HG02678 (cell line): ENCODE results near the gene SMARCC1.
"Not testable (repeated sequence)": the region's sequence is repeated elsewhere in the genome, so short reads cannot be mapped to it uniquely, and the experiment has no call there.

Experiments used
- ATAC-seq: cut with Tn5 transposase; IDR thresholded peaks from one replicate; pipeline ENCODE4 v1.9.1; 2021; ENCODE audit warnings: mild to moderate bottlenecking, moderate library complexity; ENCODE audit not compliant: unreplicated experiment

The SMARCC1 gene

DNA sequence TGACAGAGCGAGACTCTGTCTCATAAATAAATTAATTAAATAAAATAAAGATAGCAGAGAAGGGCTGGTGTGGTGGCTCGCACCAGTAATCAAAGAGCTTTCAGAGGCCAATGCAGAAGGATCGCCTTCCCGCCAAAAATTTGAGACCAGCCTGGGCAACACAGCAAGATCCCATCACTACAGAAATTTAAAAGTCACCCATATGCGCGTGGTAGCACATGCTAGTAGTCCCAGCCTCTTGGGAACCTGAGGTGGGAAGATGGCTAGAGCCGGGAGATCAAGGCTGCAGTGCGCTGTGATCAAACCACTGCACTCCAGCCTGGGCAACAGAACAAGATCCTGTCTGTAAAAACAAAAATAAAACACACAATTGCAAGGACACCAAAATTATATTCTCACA lies 9.6 kb downstream of the SMARCC1 start:
- ATAC-seq: no peak

DNA sequence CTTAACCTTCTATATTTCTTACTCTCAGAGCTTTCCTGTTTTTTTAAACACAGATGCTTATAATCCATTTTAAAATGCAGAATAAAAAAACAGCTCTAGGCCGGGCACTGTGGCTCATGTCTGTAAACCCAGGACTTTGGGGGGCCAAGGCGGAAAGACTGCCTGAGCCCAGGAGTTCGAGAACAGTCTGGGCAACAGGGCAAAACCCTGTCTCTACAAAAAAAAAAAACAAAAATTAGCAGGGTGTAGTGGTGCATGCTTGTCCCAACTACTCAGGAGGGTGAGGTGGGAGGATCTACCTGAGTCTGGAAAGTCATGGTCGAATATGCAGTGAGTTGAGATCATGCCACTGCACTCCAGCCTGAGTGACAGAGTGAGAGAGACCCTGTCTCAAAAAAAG lies 15.5 kb downstream of the SMARCC1 start:
- ATAC-seq: no peak

DNA sequence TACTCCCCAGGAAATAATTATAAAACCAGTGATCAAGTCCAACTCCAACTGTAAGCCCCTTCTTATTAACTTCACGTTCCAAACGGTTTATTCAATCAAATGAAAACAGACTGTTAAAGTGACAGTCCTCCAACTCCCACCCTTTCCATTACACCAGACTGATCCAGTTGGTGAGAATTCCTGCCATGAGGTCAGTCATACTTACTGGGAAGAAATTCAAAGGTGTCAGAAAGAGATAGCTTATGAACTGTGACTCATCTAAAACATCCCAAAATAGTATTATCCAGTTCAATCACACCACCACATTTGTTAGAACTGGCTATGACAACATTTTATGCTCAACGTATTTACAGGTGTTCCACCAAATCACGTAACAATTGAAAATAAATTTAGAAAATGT lies 19.5 kb downstream of the SMARCC1 start:
- no peak for ATAC-seq

DNA sequence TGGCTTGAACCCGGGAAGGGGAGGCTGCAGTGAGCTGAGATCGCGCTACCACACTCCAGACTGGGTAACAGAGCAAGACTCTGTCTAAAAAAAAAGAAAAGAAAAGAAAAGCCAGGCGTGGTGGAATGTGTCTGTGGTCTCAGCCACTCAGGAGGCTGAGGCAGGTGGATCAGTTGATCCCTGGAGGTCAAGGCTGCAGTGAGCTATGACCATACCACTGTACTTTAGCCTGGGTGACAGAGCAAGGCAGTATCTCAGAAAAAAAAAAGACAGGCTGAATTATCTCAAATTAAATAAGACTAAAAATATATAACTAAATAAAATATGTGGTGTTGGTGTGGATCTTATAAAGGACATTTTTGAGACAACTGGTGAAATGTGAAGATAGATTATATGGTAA lies 20.6 kb downstream of the SMARCC1 start:
- no peak for ATAC-seq

DNA sequence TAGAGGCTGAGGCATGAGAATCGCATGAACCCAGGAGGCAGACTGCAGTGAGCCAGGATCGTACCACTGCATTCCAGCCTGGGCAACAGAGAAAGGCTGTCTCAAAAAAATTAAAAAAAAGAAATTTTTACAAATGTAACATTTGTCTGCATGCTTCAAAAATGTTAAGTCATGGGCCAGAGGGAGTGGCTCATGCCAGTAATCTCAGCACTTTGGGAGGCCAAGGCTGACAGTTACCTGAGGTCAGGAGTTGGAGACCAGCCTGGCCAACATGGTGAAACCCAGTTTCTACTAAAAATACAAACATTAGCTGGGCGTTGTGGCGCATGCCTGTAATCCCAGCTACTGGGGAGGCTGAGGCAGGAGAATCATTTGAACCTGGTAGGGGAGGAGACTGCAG lies 21.5 kb downstream of the SMARCC1 start:
- not testable (repeated sequence) for ATAC-seq

DNA sequence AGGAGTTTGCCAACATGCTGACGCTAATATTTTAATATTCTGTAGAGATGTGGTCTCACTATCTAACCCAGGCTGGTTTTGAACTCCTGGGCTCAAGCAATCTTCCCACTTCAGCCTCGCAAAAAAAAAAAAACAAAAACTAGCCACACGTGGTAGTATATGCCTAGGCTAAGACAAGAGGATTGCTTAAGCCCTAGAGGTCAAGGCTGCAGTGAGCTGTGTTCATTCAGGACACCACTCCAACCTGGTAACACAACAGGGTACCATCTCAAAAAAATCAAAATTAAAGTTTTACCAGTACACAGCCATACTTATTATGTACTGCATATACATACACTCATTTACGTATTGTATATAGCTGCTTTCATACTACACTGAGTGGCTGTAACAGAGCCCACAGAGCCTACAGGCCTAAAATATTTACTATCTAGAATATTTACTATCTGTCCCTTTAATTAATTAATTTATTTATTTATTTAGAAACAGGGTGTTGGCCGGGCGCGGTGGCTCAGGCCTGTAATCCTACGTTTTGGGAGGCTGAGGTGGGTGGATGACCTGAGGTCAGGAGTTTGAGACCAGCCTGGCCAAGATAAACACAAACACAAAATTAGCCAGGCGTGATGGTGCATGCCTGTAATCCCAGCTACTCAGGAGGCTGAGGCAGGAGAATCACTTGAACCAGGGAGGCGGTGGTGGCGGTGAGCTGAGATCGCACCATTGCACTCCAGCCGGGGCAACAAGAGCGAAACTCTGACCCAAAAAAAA lies 23.2 kb downstream of the SMARCC1 start:
- ATAC-seq: no peak

DNA sequence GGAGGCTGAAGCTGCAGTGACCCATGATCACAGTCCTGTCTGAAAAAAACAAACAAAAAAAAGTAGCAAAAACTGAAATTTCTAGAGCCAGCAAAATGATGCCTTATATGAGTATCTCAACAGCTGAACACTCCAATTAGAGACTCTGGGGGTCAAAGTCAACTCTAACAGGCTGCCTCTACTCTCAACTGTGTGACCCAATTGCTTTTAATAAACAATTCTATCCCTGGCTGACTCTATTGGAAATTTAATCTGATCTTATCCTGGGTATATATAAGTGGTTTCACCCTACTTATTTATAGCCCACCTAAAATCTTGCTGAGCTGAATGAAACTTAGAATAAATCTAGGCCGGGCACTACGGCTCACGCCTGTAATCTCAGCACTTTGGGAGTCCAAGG lies 29.0 kb downstream of the SMARCC1 start:
- no peak for ATAC-seq

DNA sequence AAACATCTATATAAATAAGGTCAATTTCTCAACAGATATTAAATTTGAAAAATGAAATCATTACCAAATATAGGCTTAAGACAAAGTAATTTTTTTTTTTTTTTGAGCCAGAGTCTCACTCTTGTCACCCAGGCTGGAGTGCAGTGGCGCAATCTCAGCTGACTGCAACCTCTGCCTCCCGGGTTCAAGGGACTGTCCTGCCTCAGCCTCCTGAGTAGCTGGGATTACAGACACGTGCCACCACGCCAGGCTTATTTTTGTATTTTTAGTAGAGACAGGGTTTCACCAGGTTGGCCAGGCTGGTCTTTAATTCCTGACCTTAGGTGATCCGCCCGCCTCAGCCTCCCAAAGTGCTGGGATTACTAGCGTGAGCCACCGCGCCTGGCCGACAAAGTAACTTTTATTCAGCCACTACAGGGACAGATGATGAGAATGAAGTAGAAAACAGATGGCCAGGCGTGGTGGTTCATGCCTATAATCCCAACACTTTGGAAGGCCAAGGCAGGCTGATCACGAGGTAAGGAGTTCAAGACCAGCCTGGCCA lies 30.8 kb downstream of the SMARCC1 start:
- ATAC-seq: not testable (repeated sequence)

DNA sequence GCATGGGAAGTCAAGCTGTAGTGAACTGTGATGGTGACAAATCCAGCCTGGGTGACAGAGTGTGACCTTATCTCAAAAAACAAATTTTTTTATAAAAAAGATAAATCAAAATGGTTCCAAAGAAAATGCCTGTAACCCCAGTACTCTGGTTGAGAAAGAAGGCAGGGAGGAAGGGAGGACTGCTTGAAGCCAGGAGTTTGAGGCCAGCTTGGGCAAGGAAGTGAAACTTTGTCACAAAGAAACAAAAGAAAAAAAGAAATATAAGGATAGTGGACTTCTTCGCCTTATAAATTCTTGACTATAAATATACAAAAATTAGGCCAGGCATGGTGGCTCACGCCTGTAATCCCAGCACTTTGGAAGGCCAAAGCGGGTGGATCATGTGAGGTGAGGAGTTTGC lies 34.1 kb downstream of the SMARCC1 start:
- ATAC-seq: no peak

DNA sequence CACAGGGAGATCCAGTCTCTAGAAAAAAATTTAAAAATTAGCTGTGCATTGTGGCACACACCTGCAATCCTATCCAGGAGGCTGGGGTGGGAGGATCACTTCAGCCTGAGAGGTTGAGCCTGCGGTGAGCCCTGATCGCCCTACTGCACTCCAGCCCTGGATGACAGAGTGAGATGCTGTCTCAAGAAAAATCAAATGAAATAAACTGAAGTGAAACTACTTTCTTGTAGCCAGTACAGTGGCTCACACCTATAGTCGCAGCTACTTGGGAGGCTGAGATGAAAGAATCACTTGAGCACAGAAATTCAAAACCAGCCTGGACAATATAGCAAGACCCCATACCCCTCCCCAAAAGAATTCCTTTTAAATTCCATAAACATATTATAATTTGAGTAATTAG lies 35.4 kb downstream of the SMARCC1 start:
- no peak for ATAC-seq

DNA sequence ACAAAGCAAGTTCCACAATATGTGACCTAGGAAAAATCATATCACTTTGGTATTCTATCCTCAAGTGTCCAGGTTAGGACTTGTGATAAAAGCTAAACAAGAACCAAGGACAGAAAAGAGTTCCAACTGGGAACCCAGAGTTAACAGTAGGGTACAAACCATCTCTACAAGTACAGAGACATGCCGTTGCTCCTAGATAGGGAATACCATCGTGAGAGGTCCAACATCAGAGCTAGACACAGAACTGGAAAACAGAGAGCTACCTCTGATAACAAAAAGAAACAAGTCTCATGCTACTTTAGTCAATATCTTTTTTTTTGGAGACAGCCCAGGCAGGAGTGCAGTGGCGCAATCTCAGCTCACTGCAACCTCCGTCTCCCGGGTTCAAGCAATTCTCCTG lies 37.8 kb downstream of the SMARCC1 start:
- ATAC-seq: no peak

DNA sequence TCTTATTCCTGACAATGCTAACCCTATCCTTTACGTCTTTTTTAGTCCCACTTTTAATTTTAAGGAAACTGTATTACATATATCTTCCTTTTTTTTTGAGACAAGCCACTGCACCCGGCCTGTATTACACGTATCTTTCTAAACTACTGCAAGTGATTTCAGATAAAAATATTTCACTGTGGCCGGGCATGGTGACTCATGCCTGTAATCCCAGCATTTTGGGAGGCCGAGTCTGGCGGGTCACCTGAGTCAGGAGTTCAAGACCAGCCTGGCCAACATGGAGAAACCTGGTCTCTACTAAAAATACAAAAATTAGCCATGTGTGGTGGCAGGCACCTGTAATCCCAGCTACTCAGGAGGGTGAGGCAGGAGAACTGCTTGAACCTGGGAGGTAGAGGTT lies 38.3 kb downstream of the SMARCC1 start:
- ATAC-seq: not testable (repeated sequence)

DNA sequence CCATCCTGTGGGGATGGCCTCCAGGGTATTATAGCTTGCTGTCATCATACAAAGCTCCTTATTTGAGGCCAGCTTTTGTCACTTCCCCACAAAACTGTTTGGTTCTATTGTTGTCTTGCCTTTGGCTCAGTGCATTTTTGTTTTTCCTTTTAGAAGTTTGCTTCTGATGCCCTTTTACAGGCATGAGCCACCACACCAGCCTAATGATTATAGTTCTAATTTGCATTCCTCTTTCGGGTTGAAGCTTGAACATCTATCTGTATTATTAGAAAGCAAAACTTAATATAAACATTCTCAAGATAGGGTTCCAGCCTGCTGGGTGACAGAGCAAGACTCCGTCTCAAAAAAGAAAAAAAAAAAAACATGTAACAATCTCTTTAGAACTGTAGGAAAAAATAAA lies 39.8 kb downstream of the SMARCC1 start:
- ATAC-seq: peak; percentile 74

DNA sequence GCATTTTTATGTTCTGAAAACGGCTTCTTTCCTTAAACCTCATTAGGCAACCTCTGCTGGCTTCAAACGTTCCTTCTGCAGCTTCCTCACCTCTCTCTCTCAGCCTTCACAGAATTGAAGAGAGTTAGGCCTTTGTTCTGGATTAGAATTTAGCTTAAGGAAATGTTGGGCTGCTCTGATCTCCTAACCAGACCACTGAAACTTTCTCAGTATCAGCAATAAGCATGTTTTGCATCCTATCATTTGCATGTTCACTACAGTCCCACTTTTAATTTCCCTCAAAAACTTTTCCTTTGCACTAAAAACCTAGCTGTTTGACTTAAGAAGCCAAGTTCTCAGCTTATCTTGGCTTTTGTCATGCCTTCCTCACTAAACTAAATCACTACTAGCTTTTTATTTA lies 49.5 kb downstream of the SMARCC1 start:
- ATAC-seq: no peak

DNA sequence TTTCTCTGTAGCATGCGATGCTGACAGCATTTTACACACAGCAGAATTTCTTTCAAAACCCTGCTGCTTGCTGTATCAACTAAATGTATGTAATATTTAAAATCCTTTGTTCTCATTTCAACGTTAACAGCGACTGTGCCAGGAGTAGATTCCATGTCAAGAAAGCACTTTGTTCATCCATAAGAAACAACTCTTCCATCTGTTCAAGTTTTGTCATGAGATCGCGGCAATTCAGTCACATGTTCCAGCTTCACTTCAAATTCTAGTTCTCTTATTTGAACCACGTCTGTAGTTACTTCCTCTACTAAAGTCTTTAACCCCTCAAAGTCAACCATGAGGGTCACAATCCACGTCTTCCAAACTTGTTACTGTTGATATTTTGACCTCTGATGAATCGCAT lies 50.6 kb downstream of the SMARCC1 start:
- ATAC-seq: no peak

DNA sequence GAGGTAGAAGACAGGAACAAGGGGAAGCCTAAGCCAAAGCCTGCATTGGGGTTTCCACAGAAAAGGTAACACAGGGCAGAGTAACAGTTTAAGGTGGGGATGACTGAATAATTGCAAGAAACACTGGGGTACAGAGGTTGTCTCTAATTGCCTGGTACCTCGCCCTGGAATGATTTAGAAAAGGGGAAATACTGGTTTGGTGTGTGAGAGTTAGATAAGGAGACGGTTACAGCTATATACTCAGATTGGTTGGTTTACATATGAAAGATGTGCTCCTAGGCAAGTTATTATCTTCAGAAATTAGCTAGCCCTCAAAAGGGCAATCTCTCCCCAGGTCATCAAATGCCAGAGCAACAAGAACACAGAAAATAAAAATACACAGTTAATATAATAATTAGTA lies 58.8 kb downstream of the SMARCC1 start:
- no peak for ATAC-seq

DNA sequence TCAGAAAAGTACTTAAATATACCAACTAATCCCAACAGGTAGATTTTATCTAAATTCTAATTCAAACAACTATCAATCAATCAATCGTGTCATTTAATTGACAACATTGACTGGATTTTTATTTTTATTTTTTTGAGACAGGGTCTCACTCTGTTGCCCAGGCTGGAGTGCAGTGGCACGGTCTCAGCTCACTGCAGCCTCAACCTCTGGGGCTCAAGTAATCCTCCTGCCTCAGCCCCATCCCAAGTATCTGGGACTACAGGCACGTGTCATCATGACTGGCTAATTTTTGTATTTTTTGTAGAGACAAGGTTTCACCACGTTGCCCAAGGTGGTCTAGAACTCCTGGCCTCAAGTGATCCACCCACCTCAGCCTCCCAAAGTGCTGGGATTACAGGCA lies 64.2 kb downstream of the SMARCC1 start:
- ATAC-seq: not testable (repeated sequence)

DNA sequence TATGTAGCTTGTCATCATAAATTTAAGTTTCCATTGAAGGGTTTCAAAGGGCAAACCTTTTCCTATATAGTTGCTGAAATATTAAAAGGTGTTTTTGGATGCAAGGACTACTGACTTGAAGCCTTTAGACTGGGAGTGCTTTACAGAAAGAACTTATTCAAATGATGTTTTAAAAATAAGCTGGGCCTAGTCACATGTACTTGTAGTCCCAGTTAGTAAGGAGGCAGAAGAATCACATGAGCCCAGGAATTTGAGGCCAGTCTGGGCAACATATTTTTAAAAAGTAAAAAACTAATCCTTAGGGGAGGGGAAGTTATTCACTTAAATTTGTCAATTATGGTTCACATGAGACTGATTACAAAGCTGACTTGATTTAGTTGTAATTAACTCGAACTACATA lies 65.0 kb downstream of the SMARCC1 start:
- ATAC-seq: no peak

DNA sequence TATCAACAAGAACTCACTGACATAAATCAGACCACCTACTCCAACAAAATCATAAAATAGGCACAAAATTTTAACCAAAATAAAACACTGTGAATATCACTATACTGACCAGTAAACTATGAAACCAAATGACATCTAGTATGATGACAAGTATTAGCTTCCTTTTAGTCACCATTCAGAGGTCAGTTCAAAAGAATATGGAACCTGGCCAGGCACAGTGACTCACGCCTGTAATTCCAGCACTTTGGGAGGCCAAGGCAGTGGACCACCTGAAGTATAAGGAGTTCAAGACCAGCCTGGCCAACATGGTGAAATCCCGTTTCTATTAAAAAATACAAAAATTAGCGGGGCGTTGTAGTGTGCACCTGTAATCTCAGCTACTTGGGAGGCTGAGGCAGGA lies 65.8 kb downstream of the SMARCC1 start:
- ATAC-seq: no peak

DNA sequence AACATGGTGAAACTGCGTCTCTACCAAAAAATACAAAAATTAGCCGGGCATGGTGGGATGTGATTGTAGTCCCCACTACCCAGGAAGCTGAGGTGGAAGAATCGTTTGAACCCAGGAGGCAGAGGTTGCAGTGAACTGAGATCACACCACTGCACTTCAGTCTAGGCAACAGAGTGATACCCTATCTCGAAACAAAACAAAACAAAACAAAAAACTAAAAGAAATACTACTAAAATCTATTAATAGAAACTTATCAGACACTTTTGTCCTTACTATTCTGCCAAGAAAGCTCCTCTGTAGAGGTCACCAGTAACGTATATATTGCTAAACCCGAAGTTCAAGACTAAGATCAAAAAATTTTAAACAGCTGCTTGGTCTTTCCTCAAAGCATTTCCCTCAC lies 67.1 kb downstream of the SMARCC1 start:
- ATAC-seq: no peak

DNA sequence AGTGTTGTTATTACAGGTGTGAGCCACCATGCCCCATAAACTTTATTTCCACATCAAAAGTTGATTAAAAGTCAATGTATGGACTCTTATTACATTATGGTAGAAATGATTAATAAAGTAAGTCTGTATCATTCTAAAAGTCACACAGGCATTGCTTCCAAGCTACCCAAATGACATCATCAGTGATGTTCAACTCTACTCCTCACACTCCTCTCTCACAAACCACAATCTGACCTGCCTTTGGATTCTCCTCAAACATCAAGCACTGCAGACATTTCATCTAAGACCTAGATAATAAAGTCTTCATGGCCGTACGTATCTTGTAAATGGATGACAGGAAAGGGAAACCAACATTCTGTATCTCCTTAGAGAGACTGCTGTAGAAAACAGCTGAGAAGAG lies 68.0 kb downstream of the SMARCC1 start:
- ATAC-seq: no peak

DNA sequence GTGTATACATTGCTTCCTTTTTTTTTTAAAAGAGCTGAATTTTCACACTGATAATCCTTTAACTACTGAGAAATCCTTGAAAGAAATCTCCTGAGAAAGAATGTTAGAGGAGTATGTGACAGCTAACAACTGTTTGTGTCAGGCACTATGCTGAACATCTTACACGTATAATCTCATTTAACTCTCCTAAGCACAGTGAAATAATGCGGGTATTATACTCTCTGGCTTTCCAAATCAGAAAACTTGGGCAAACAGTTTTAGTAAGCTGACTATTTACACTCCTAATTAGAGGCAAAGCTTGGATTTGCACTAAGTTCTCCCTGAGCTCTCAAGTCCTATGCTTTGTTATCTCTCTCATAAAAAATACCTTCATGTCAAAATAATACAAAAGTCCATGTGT lies 69.3 kb downstream of the SMARCC1 start:
- ATAC-seq: no peak

DNA sequence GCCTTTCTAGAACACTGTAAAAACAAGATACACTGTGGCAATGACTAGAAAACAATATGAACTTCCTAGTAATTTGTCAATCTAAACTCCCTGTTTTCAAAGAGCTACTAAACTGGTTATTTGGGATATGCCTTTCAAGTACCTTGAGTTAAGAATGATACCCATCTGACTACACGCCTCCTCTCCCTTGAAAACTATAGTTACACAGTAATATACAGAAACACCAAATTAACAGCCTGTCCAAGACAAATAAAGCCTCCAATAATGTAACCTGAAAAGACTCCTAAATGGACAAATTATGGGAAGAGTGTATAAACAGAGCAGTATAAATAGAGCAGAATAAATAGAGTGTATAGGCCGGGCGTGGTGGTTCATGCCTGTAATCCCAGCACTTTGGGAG lies 70.1 kb downstream of the SMARCC1 start:
- no peak for ATAC-seq
